Caco-2 (cell line): ENCODE measurements around the gene GPANK1. TPM values are rescaled to one million over a fixed set of nuclear protein-coding genes. Genes with fewer than 3 reads are reported as not detected.
A peak's percentile ranks its signal among the peaks of the same experiment; 100 is the strongest.

ENCODE experiments used
- Bru-seq: library from RNA; stranded (reverse); fragments of 400-500 nt; gene quantifications from one replicate; lab custom pipeline; 2021; lab: Mats Ljungman, UMichigan
- BruChase-seq, 2 experiments: library from RNA; stranded (reverse); fragments of 400-500 nt; gene quantifications; one replicate each; lab custom pipeline; 2021; lab: Mats Ljungman, UMichigan
- BruUV-seq: library from RNA; stranded (reverse); fragments of 400-500 nt; replicated peaks from 2 replicates; lab custom pipeline; 2021; lab: Mats Ljungman, UMichigan
- CTCF ChIA-PET: fragments of 300-600 bp; sonication (Branson Sonifier 250); formaldehyde crosslinking; loops from one replicate; lab custom pipeline; 2022; ENCODE audit warnings: antibody characterized with exemption; lab: Charles Lee
- POLR2A ChIA-PET: fragments of 300-600 bp; sonication (Branson Sonifier 250); formaldehyde crosslinking; loops from one replicate; lab custom pipeline; 2022; ENCODE audit warnings: antibody characterized with exemption; lab: Charles Lee
- DNase-seq, 2 experiments: peaks; one replicate each; pipeline versions ENCODE4 v3.0.0 to v3.0.0-alpha.2; 2020 to 2022
- H3K27me3 ChIP-seq: replicated peaks from 2 replicates; pipeline ENCODE4 v1.6.0; 2011; ENCODE audit warnings: low read length; ENCODE audit not compliant: control insufficient read depth, insufficient read depth
- H3K36me3 ChIP-seq: 2 replicates; pipeline ENCODE4 v1.5.1; 2011; ENCODE audit warnings: low read length; ENCODE audit not compliant: control insufficient read depth, insufficient read depth
- H3K4me1 ChIP-seq: fragments of 250-450 bp; sonication (Bioruptor Pico); 2 replicates; pipeline ENCODE4 v1.5.1; 2020; ENCODE audit warnings: mild to moderate bottlenecking
- H3K4me3 ChIP-seq: 2 replicates; pipeline ENCODE4 v1.5.1; 2011; ENCODE audit warnings: low read depth, mild to moderate bottlenecking, control low read depth, low read length
- H3K9me3 ChIP-seq: fragments of 250-450 bp; sonication (Bioruptor Pico); 2 replicates; pipeline ENCODE4 v1.5.1; 2020; ENCODE audit warnings: mild to moderate bottlenecking, moderate library complexity
- H3K27ac Mint-ChIP-seq: one replicate; pipeline ENCODE4 v1.8.0; 2022; ENCODE audit warnings: mixed read lengths; ENCODE audit not compliant: unreplicated experiment
- H3K27me3 Mint-ChIP-seq: one replicate; pipeline ENCODE4 v1.8.0; 2022; ENCODE audit warnings: mixed read lengths; ENCODE audit not compliant: insufficient read depth, unreplicated experiment
- H3K36me3 Mint-ChIP-seq: one replicate; pipeline ENCODE4 v1.8.0; 2022; ENCODE audit warnings: mild to moderate bottlenecking, mixed read lengths; ENCODE audit not compliant: insufficient read depth, unreplicated experiment
- H3K4me1 Mint-ChIP-seq: one replicate; pipeline ENCODE4 v1.8.0; 2022; ENCODE audit warnings: low read depth, mixed read lengths; ENCODE audit not compliant: unreplicated experiment
- H3K4me3 Mint-ChIP-seq: one replicate; pipeline ENCODE4 v1.8.0; 2022; ENCODE audit warnings: mild to moderate bottlenecking, moderate library complexity, mixed read lengths; ENCODE audit not compliant: unreplicated experiment
- H3K9me3 Mint-ChIP-seq: one replicate; pipeline ENCODE4 v1.8.0; 2022; ENCODE audit warnings: mixed read lengths; ENCODE audit not compliant: unreplicated experiment
- intact Hi-C: fragments of 100-400 bp; cut with micrococcal nuclease; formaldehyde crosslinking; loops from one replicate; pipeline ENCODE4 v1.10.0; 2022; ENCODE audit not compliant: unreplicated experiment
- long read RNA-seq: library from polyadenylated mRNA; stranded (forward); transcript quantifications from one replicate; pipeline ENCODE4 v2.0.0, GENCODE V29; 2022
- total RNA-seq: library from RNA; stranded (reverse); gene quantifications from 2 replicates; pipeline ENCODE4 v1.2.3, GENCODE V29; 2022
- TF ChIP-seq, protein P1 (sequence below), 2 experiments: fragments of 200-600 bp in 1 of 2; IDR thresholded peaks; 1 replicate in 1 of 2; 2 replicates in 1 of 2; pipeline versions ENCODE4 v1.5.1 to v1.8.0; 2011 to 2022; ENCODE audit warnings: antibody characterized with exemption in 1 of 2, control low read depth in 1 of 2, inconsistent platforms in 1 of 2, low read depth in 1 of 2, low read length in 1 of 2, mild to moderate bottlenecking in 1 of 2, moderate library complexity in 1 of 2; ENCODE audit not compliant: insufficient read depth in 1 of 2, severe bottlenecking in 1 of 2, unreplicated experiment in 1 of 2

Gene GPANK1
- total RNA-seq (20.3 TPM in 2 replicates), Bru-seq, nascent RNA (percentile 77 among the genes with signal in this experiment), BruChase-seq, experiment 1, labeled RNA remaining after a 2-hour chase (percentile 78 among the genes with signal in this experiment), BruChase-seq, experiment 2, labeled RNA remaining after a 6-hour chase (percentile 59 among the genes with signal in this experiment)
- long read RNA-seq, transcript GPANK1-203 (3 exons, 1,910 nt) = major isoform, 9 of 27 reads
- long read RNA-seq, partial matches to known transcripts = 15 of 27 reads
- long read RNA-seq, other reads (novel, unspliced or antisense) = 1 of 27 reads

DNA sequence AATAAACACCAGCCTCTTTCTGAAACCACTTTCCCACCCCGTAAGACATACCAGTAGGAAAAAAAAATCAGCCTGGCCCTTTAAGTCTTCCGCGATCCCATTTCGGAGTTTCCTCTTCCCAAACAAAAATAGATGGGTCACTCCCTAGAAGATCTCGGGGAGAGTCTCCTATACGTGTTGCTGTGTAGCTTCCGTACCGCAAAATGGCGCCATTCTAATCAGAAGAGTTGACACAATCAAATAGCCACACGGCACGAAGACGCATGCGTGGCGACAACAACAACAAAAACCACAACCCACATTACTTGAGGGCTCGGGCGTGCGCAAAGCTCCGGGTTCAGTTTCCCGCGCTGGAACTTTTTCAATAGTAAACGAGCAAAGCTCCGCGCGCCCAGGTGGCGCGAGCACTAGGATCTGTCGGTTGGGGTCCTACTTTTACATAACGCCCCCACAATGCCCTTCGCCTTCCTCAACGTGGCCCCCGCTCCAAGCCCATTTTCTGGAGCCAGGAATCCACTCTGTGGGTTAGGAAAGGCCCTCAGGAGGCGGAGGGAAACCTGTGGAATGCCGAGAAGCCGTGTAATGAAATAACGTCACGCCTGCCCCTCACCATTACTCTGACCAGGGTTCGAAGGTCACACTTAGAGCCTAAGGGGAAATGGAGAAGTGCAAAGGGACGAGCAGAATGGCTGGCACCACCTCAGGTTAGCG lies at the start of gene GPANK1:
TSS of gene GPANK1 (minus strand) at position 208 of the 711 bp plus-strand sequence. CDS start 519 bp downstream, outside the sequence.
- POLR2A ChIA-PET = interaction anchor here (0.5 to 2.0 kb wide), 13 partner anchors 10 to 281 kb away, joined by 3 to 25 read pairs (median 4); partner anchors contain the start of genes APOM, BAG6, CFB and DDX39B
- Mint-ChIP-seq H3K9me3 (no peaks in the 10 kb centered on the region), H3K36me3 (peaks cover 95% of the 10 kb centered on the region), H3K4me3 (peak within 1 kb of the TSS; percentile 86), H3K27ac (peak within 1 kb of the TSS; percentile 96), H3K27me3 (no peaks in the 10 kb centered on the region), H3K4me1 (peaks cover 25% of the 10 kb centered on the region)
- Histone ChIP-seq H3K27me3 (no peaks in the 10 kb centered on the region), H3K4me1 (peaks cover 17% of the 10 kb centered on the region), H3K4me3 (peak within 1 kb of the TSS; percentile 90), H3K36me3 (peaks cover 2% of the 10 kb centered on the region), H3K9me3 (no peaks in the 10 kb centered on the region)
- no TSS peak for BruUV-seq
- TF ChIP-seq, protein P1, sequence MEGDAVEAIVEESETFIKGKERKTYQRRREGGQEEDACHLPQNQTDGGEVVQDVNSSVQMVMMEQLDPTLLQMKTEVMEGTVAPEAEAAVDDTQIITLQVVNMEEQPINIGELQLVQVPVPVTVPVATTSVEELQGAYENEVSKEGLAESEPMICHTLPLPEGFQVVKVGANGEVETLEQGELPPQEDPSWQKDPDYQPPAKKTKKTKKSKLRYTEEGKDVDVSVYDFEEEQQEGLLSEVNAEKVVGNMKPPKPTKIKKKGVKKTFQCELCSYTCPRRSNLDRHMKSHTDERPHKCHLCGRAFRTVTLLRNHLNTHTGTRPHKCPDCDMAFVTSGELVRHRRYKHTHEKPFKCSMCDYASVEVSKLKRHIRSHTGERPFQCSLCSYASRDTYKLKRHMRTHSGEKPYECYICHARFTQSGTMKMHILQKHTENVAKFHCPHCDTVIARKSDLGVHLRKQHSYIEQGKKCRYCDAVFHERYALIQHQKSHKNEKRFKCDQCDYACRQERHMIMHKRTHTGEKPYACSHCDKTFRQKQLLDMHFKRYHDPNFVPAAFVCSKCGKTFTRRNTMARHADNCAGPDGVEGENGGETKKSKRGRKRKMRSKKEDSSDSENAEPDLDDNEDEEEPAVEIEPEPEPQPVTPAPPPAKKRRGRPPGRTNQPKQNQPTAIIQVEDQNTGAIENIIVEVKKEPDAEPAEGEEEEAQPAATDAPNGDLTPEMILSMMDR (IDR thresholded peaks at IDR 0.05; ENCODE audit: insufficient read depth in 1 of 2, low read depth in 1 of 2, low read length in 1 of 2, severe bottlenecking in 1 of 2, unreplicated experiment in 1 of 2) = no peak
- CTCF ChIA-PET = interaction anchor here (1.0 kb wide), 3 partner anchors 9 to 38 kb away, joined by 3 to 5 read pairs (median 3); partner anchors contain the start of genes ABHD16A, APOM and BAG6
- DNase-seq = peak; percentile 79 to 85
- intact Hi-C loops = loop anchor here (1.0 to 5.0 kb wide), 5 partner anchors 13 to 162 kb away; partner anchors contain the start of genes ATP6V1G2, BAG6, CLIC1 and HSPA1B

DNA sequence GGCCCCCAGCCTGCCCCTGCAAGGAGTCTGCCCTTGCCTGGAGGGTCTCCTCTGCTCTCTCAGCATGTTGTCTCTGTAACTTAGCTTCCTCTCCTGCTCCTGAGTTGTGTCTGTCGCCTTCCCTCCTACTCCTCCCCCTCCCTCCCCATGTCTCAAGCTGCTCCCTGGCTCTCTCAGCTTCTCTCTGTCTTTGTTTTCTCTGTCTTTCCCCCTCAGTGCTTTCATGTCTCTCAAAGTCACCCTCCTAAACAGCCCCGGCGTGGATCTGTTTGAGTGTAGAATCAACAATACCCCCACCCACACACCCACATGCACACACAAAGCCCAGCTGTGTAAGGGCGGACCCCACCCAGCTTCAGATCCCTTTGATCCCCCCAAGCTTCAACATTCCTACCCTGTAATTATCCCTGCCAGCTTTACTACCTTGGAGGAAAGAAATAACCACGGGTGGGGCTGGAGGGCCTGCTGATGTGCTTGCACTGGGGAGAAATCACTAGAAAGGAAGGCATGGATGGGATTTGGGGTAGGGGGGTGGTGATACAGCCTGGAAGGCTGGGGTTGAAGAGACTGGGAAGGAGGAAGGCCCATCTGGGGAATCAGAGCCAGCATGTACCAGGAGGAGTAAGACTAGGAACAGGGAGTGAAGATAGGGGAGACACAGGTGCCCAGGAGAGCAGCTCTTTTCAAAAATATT lies 49.3 kb upstream of the GPANK1 start:
- Mint-ChIP-seq H3K36me3 (peaks cover 5% of the 10 kb centered on the region), H3K4me3 (peak overlapping the region; percentile 65), H3K27me3 (no peaks in the 10 kb centered on the region), H3K9me3 (no peaks in the 10 kb centered on the region), H3K27ac (peak overlapping the region; percentile 98), H3K4me1 (peaks cover 50% of the 10 kb centered on the region)
- H3K27me3 ChIP-seq = no peaks in the 10 kb centered on the region
- no peaks in the 10 kb centered on the region for H3K9me3 ChIP-seq
- H3K4me1 ChIP-seq = peaks cover 44% of the 10 kb centered on the region
- intact Hi-C loops = no loop called here
- BruUV-seq = no TSS peak
- DNase-seq = peak; percentile 52 to 77
- 0 out of 2 replicates have a peak overlapping the region, but pooled peaks have one; percentile 5 for H3K4me3 ChIP-seq
- ChIA-PET CTCF (interaction anchor here (0.7 to 1.7 kb wide), 5 partner anchors 15 to 93 kb away, joined by 3 to 6 read pairs (median 4); partner anchors contain the start of genes DDAH2 and LSM2), POLR2A (interaction anchor here (0.8 to 1.9 kb wide), 6 partner anchors 11 to 149 kb away, joined by 3 to 11 read pairs (median 6); partner anchors contain the start of genes ABHD16A, CLIC1, HSPA1B and NEU1)
- TF ChIP-seq, protein P1 (IDR thresholded peaks at IDR 0.05; ENCODE audit: insufficient read depth in 1 of 2, low read depth in 1 of 2, low read length in 1 of 2, severe bottlenecking in 1 of 2, unreplicated experiment in 1 of 2) = no peak
- H3K36me3 ChIP-seq = no peaks in the 10 kb centered on the region
